Stimulated activated naive CD8-positive, alpha-beta T cell treated with anti-CD3 and anti-CD28 coated beads, Interleukin-15, Interleukin-2, amounts not matched to agents 100 U/mL and 50 U/mL, for 24 hours (primary cell): ENCODE data around the gene KRT6B.
"Not testable (repeated sequence)": the region's sequence is repeated elsewhere in the genome, so short reads cannot be mapped to it uniquely, and the experiment has no call there.

ENCODE experiments used
- ATAC-seq: fragments of 150-1000 bp; cut with Tn5 transposase; one replicate; pipeline ENCODE4 v1.10.0; 2021
- DNase-seq: peaks from one replicate; pipeline ENCODE4 v3.0.0; 2021

Gene KRT6B

GRCh38 chr12:52469853-52470252 is 17.9 kb upstream of the KRT6B start:
- ATAC-seq (no peak), DNase-seq (no peak)

DNA sequence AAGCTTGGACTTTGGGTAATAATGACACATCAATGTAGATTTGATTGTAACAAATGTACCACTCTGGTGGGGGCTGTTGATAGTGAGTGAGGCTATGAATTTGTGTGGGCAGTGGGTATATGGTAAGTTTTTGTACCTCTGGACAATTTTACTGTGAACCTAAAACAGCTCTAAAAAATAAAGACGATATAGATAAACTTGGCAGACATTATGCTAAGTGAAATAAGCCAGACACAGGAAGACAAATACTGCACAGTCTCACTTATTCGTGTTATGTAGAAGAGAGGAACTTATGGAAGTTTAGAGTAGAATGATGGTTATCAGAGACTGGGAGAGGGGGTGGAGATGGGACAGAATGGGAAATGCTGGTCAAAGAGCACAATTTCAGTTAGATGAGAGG is 13.0 kb upstream of the KRT6B start:
- DNase-seq (no peak), ATAC-seq (no peak)

DNA sequence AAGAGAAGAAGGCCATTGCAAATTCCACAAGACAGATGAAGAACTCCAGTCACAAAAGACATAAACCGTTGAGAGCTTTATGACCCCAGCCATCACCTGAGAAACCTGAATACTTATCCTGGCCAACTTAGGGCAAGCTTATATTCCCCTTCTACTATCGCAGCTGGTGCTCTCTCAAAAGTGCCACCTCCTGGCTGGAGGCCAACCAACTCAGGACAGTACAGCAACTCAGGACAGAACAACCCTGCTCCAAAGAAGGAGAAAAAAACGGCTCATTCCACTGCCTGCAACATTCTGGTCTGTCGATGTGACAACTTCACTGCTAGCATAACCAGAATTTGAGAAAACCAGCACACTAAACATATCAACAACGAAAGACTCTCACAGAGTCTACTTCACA is 9.7 kb upstream of the KRT6B start:
- ATAC-seq = no peak
- DNase-seq = no peak

DNA sequence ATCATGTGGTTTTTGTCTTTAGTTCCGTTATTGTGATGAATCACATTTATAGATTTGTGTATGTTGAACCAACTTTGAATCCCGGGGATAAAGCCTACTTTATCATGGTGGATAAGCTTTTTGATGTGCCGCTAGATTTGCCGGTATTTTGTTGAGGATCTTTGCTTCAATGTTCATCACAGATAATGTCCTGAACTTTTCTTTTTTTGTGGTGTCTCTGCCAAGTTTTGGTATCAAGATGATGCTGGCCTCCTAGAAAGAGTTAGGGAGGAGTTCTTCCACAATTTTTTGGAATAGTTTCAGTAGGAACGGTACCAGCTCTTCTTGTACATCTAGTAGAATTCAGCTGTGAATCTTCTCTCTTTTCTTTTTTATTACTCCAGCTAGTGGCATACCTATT is 6.9 kb upstream of the KRT6B start:
- ATAC-seq (no peak), DNase-seq (no peak)

DNA sequence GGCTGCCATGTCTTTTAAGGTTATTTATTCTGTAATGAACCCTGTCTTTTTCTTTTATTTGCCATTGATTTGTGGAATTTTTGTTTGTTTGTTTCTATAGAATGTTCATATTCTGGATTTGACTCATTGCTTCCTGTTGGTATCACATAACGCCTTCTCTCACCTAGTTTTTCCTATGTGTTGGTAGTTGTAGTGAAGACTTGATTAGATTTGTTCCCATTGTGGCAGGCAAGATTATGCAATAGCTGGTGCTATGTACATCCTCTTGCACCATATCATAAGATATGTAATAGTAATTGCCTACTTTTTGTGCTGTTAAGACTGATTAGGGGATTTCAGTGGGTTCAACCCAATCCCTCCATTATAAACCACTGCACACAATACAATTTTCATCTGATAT is 3.9 kb upstream of the KRT6B start:
- no peak for DNase-seq
- ATAC-seq = no peak

DNA sequence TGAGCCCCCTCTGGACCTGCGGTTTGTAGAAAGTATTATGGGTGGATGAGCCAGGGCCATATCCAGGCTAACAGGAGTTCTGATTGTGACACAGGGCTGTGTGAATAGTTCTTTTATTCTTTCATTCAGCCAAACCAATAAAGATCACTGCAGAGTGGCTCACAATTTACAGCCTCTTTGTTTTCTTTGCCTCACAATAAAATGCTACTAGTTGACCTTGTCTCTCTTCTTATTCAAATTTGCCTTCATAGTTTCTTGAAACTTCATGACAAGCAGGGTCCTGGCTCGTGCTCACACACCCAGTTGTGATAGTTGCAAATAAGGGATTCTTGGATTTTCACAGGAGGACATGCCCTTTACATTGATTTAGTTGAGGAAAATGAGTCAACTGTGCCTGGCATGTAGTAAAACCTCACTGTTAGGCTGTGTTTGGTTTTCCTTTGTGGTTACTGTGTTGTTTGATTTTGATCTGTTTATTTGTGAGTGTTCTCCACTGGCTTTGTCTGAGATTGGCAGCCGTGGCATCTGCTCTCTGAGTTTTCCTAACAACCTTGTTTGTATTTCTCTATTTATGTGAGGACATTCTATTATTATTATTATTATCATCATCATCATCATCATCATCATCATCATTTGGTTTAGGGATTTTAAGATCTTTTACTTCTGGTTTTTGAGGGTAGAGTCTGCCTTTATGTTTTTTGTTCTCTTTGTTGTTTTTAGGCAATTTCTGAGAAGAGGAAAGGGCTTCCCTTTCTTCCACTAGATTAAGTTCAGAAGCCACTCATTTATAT is 2.7 kb upstream of the KRT6B start:
- DNase-seq (no peak), ATAC-seq (no peak)

DNA sequence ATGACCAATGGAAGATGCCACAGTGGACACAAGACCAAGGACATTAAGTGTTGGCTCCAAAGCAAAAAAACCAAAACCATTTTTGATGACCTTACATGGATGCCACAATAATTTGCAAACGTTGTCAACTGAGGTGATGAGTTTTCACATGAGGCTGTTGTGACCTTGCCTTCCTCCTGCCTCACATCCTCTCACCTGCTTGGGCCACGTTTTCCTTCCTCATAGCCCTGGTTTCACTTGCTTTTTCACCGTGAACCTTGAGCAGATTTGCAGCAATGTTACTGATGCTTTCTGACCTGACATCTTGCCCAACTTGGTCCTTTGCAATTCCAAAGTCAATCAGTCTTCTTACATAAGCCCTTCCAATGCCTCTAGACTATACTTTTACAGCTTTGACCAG is 3.7 kb downstream of the KRT6B start:
- DNase-seq (no peak), ATAC-seq (no peak)

GRCh38 chr12:52447196-52447595 is 4.8 kb downstream of the KRT6B start:
- DNase-seq, ATAC-seq: not testable (repeated sequence)

GRCh38 chr12:52446367-52447045 is 5.4 kb downstream of the KRT6B start:
- ATAC-seq = no peak

GRCh38 chr12:52445876-52446275 is 6.1 kb downstream of the KRT6B start:
- ATAC-seq = no peak

More at GRCh38 chr12:52446367-52447045, 5.4 kb downstream of the KRT6B start:
- DNase-seq = no peak

GRCh38 chr12:52444647-52445595 is 7.0 kb downstream of the KRT6B start:
- ATAC-seq (no peak), DNase-seq (no peak)

More at GRCh38 chr12:52445876-52446275, 6.1 kb downstream of the KRT6B start:
- DNase-seq = no peak

GRCh38 chr12:52443966-52444365 is 8.0 kb downstream of the KRT6B start:
- DNase-seq (no peak), ATAC-seq (no peak)

- DNase-seq (no peak), ATAC-seq (no peak)
Observed at GRCh38 chr12:52442600-52443061, 9.3 kb downstream of the KRT6B start.

GRCh38 chr12:52441320-52441911 is 10.5 kb downstream of the KRT6B start:
- DNase-seq = no peak
- no peak for ATAC-seq

GRCh38 chr12:52440821-52441319 is 11.1 kb downstream of the KRT6B start:
- ATAC-seq (no peak), DNase-seq (no peak)

GRCh38 chr12:52439845-52440244 is 12.1 kb downstream of the KRT6B start:
- ATAC-seq = no peak
- DNase-seq = no peak

GRCh38 chr12:52439420-52439819 is 12.5 kb downstream of the KRT6B start:
- DNase-seq = no peak
- no peak for ATAC-seq

- DNase-seq = no peak
- no peak for ATAC-seq
Observed at GRCh38 chr12:52438305-52439301, 13.3 kb downstream of the KRT6B start.

GRCh38 chr12:52437508-52437907 is 14.4 kb downstream of the KRT6B start:
- no peak for ATAC-seq
- DNase-seq = no peak

DNA sequence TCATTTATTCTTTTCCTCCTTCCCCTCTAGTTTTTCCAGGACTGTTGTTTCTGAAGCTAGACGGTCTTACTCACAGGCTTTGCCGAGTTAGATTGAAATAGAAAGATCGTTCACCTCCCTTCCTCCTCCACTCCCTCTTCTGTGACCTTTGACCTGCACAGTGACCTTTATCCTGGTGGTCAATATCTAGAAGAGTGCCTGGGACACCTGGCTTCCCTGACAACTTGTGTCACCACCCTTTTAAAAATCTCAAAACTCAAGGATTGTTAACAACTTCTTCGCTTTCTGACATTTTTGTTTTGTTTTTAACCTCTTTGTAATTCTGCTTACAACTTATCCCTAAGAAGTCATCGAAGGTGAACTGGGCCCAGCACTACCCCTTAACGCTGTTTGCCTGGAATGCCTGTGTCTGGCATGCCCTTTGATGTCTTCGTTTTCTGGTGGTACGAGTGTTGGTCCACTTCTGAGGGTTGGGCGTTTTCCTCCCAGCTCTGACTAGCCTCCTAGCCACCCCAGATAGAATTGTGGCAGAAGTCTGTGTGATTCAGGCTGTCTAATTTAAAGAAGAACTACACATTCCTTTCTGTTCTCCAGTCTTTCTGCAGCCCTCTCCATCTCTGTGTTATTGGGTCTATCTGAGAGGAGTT is 15.0 kb downstream of the KRT6B start:
- ATAC-seq (no peak), DNase-seq (no peak)
